ENCODE measurements around the gene OR6A2. TPM values are rescaled to one million over a fixed set of nuclear protein-coding genes. Genes with fewer than 3 reads are reported as not detected.

The OR6A2 gene
- not detected in 5 replicates for total RNA-seq (2022; extraction: Qiagen RNA extraction)

GRCh38 chr11:6799402-6799801 lies at the start of gene OR6A2:
TSS of gene OR6A2 (minus strand) at chr11:6799689. CDS start at chr11:6795708, 3,981 bp downstream.

DNA sequence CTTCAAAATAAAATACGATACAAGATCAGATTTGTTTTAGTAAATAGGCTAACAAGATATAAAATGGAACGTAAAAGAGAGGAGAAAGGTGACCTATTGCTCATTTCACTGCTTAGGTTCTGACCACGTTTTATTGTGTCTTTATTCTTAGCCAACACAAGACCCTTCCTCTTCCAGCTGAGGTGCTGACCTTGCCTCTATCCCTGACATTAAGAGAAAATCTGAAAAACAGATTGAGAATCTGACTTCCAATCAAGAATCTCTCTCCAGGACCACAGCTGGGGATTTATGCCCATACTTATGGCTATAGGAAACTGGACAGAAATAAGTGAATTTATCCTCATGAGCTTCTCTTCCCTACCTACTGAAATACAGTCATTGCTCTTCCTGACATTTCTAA lies 45.9 kb upstream of the OR6A2 start, which contains the start of gene OR10A5:
Gene OR10A5, plus strand, starts transcription at position 301 of the 400 bp plus-strand sequence. Its CDS starts 0 bp downstream, at position 301.

DNA sequence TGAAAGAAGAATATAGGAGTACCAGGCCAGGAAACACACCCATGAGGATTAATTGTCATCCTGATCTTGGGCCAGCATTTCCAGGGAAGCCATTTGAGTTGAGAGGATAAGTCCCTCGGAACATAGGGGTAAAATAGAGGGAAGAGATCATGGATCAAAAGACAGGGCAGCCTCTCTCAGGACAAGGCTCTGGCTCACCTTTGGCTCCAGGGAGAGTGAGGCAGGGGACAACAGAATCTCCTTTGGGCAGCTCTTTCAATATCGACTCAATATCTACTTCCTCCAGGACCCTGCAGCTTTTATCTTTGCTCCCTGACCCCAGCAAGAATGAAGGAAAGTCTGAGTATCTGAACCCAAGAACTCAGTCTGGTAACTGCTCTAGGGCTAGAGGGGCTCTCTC lies 16.8 kb downstream of the OR6A2 start, which contains the start of gene OR2AG1:
Gene OR2AG1, plus strand, starts transcription at position 301 of the 400 bp plus-strand sequence. CDS start 2,018 bp downstream, outside the sequence.

DNA sequence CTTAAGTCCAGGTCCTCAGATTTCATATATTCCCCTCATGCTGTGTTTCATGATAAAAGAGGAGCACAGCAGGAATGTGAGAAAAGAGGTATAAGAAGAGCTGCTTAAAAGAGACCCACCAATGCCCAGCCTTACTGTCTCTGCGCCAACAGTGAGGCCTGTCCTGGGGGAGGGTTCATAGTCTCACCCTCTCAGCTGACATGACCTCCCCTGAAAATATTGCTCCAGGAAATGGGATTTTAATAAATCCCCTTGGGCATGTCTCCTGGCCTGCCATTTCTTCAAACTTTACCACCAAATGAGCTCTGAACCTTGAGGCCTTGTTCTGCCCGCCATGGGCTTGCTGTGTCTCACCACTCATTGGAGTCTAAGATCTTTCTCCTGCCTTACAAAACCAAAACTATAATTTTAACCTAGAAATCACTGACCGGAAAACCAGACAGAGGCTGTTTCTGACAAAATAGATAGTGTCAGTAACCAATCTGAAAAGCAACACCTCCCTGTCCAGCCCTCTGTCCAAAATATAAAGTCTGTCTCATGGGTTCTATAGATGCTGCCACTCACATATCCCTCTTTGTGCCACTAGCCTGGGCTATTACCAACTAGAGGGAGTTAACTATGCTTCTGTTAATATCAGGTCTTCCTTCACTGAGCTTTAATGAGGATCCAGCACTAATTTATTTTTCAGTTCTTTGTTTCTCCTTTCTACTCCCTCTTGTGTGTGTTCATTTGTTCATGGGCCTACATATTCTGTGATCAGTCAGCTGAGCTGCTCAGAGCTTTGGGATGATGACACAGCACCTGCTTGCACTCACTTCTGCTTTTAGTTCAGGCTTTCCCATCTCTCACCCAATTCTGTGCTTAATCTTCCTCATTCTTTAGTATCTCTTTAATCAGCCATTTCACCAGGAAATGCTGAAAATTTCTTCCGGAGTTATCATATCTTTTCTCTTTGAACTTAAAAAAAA lies 27.3 kb downstream of the OR6A2 start, which contains the start of gene OR2AG2:
Gene OR2AG2, minus strand, starts transcription at position 51 of the 968 bp plus-strand sequence. CDS start 3,019 bp downstream, outside the sequence.

Other genes with a start within 250 kb of the OR6A2 start
- gene RRP8, start 196.1 kb downstream of the OR6A2 start, total RNA-seq (2022; extraction: Qiagen RNA extraction), result 23.2 to 35.1 TPM (median 30.5 TPM) in 5 replicates
- gene ILK, start 195.9 kb downstream of the OR6A2 start, total RNA-seq (2022; extraction: Qiagen RNA extraction), result 111 to 117 TPM (median 114 TPM) in 5 replicates
- 171 to 245 TPM (median 223 TPM) in 5 replicates for gene TAF10, start 187.5 kb downstream of the OR6A2 start, total RNA-seq (2022; extraction: Qiagen RNA extraction)
- gene TPP1, start 180.3 kb downstream of the OR6A2 start, total RNA-seq (2022; extraction: Qiagen RNA extraction), result 39.1 to 45.9 TPM (median 42.1 TPM) in 5 replicates
- gene DCHS1, start 143.9 kb downstream of the OR6A2 start, total RNA-seq (2022; extraction: Qiagen RNA extraction), result 0.07 to 0.08 TPM (median 0.07 TPM) in 5 replicates
- gene MRPL17, start 116.3 kb downstream of the OR6A2 start, total RNA-seq (2022; extraction: Qiagen RNA extraction), result 88.3 to 99.9 TPM (median 90.9 TPM) in 5 replicates
- gene OR2AG2, start 27.7 kb downstream of the OR6A2 start, total RNA-seq (2022; extraction: Qiagen RNA extraction), result 0.06 to 0.11 TPM in 2 of 5 replicates, not detected in the others
- not detected in 5 replicates for gene OR2AG1, start 16.7 kb downstream of the OR6A2 start, total RNA-seq (2022; extraction: Qiagen RNA extraction)
- not detected in 5 replicates for gene OR10A5, start 46.0 kb upstream of the OR6A2 start, total RNA-seq (2022; extraction: Qiagen RNA extraction)
- not detected in 5 replicates for gene OR10A2, start 63.4 kb upstream of the OR6A2 start, total RNA-seq (2022; extraction: Qiagen RNA extraction)
- not detected in 5 replicates for gene OR10A4, start 76.9 kb upstream of the OR6A2 start, total RNA-seq (2022; extraction: Qiagen RNA extraction)
- not detected in 5 replicates for gene OR2D2, start 92.8 kb upstream of the OR6A2 start, total RNA-seq (2022; extraction: Qiagen RNA extraction)
- gene OR2D3, start 121.3 kb upstream of the OR6A2 start, total RNA-seq (2022; extraction: Qiagen RNA extraction), result not detected in 5 replicates
- 0.77 to 1.1 TPM (median 0.86 TPM) in 5 replicates for gene ZNF215, start 126.7 kb upstream of the OR6A2 start, total RNA-seq (2022; extraction: Qiagen RNA extraction)
- gene ZNF214, start 220.7 kb upstream of the OR6A2 start, total RNA-seq (2022; extraction: Qiagen RNA extraction), result 0.72 to 1.2 TPM (median 0.93 TPM) in 5 replicates
- not detected in 5 replicates for gene NLRP14, start 220.8 kb upstream of the OR6A2 start, total RNA-seq (2022; extraction: Qiagen RNA extraction)

Measured in A549 treated with AZD2906 at 1 μM for 4 hours (cell line).